GM19395 (cell line): Measurements from ENCODE around the gene WDR12.
"Not testable (repeated sequence)": the region's sequence is repeated elsewhere in the genome, so short reads cannot be mapped to it uniquely, and the experiment has no call there.

Source experiments
- ATAC-seq: cut with Tn5 transposase; IDR thresholded peaks from one replicate; pipeline ENCODE4 v1.9.1; 2021; ENCODE audit warnings: mild to moderate bottlenecking, moderate library complexity; ENCODE audit not compliant: unreplicated experiment

Gene WDR12

DNA sequence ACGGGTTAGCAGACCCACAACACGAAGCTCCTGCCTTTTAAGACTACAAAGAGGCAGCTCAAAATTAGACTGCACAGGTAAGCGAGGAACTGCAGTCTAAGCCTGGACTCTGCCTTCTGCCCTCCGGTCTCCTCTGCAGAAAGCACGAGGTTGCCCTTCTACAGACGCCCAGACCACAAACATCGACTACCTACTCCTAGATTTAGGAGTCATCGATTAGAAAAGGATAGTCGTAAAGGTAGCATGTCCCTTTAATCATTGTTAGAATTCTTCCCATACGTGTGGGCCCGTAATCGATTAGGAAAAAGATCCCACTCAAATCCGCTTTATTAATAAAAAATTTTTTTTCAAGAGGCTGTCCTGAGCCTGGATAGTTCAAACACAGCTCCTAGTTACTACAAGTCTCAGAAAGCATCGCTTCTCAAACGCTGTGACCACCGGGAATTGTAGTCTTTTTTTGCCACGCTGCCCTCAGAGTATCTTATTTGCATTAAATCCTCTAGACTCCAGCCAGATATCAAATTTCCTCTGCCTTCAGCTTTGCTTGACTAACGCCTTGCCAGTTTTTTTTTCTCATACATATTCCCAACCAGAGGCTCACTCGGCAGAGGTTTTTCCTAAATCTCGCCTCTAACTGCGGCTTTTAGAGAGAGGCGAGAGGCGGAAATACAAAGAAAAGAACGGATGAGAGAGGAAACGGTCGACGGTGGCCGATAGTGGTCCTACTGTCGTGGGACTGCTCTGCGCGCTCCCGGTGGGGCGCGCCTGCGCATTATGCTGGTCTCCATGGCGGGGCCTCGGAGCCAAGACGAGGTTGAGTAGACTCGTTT lies at the start of gene WDR12, which contains the start of gene CARF:
Gene WDR12 (minus strand): TSS at position 162 of the 830 bp plus-strand sequence. CDS start 197 bp downstream, outside the sequence.
Gene CARF (plus strand): TSS at position 764 of the 830 bp plus-strand sequence. CDS start 29,628 bp downstream, outside the sequence.
- peak; percentile 79 for ATAC-seq

DNA sequence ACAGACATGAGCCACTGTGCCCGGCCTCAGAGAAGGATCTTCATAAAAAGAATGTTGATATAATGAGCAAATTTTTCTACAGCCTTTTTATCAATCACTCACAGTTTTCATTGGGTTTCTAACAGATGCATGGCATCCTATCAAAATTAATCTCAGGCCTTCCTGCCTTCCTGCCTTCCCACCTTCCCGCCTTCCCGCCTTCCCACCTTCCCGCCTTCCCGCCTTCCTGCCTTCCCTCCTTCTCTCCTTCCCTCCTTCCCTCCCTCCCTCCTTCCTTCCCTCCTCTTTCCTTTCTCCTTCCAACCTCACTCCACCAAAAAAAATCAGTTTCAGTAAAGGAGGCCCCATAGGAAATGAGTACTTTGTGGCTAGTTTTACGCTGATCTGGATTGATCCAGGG lies 49.1 kb upstream of the WDR12 start:
- ATAC-seq = no peak

DNA sequence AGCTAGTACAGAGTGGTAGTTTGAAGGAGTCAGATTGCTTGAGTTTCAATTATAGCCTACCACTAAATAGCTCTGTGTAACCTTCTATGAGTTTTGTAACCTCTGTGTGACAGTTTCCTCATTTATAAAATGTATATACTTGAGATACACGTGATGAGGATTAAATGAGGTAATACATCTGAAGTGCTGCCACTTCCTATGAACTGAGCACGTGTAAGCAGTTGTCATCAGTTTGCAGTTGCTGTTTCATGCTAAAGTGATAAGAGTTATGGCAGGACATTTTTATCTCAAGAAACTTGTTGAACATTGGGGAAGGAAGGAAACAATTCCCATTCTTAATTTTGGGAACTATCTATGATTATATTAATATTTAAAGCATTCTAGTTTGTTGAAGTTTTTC lies 39.1 kb upstream of the WDR12 start:
- no peak for ATAC-seq

GRCh38 chr2:202949333-202949732 lies 37.9 kb upstream of the WDR12 start:
- ATAC-seq = not testable (repeated sequence)

- no peak for ATAC-seq
These were observed 34.0 kb upstream of the WDR12 start for GRCh38 chr2:202945497-202945896.

DNA sequence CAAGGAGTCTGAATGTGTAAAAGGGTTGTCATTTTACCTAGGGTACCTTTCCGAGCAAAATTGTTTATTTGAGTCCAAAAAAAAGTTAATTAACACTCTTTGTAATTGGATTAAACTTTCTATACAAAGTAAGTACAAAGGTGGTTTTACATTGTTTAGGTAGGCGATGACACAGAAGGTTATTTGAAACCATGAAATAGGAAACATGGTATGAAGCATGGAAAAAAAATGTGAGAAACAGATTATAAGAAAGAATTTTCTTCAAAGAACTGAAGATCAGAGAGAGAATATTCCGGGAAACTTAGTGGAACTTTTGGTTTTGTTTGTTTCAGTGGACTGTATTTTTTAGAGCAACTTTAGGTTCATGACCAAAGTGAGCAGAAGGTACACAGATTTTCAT lies 33.3 kb upstream of the WDR12 start:
- ATAC-seq = no peak

DNA sequence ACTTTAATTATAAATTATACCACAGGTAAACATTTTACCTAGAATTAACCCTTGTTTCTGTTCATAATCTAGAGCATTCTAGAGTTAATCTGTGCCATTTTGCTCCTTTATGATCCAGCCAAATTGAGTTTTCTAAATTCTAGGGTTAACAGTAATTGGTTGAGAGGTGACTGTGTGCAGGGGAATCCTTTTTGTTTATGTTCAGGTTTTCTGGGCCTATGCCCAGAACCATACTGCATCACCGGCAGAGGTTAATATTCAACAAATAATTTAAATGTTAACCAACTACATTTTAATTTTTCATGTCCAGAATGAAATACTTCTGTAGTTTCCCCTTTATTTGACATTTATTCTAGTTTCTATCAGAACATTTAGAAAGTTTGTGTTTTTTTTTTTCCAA lies 32.9 kb upstream of the WDR12 start:
- ATAC-seq = no peak

DNA sequence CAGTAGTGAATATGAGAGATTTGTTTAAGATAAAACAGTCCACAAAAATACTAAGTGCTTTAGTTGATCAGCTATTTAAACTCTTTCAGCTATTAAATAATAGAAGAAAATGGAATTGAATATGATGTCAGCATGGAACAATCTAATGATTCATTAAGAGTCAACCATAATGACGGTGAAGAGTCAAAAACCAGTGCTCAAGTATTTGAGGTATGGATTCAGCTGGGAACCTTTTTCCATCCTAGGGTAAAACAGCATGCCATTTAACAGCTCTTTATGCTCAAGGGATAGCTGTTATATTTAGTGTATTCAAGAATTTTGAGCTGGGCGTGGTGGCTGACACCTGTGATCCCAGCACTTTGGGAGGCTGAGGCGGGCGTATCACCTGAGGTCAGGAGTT lies 30.3 kb upstream of the WDR12 start:
- ATAC-seq = no peak

DNA sequence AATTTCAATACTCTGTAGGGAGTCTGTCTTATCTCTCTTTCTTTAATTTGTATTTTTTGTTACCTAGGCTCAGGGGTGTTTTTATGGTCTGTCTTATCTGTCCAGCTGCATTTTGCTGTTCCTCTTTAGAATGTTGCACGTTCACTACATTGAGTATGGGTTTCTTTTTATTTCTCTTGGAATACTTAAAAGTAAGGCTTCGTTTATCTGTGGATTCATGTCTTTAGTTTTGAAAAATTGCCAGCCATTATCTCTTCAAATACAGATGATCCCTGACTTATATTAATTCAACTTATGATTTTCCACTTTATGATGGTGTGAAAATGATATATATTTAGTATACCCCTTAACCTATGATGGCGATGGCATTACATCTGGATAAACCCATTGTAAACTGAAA lies 27.5 kb upstream of the WDR12 start:
- ATAC-seq = no peak

GRCh38 chr2:202934456-202934855 lies 23.0 kb upstream of the WDR12 start:
- no peak for ATAC-seq

- ATAC-seq = no peak
These were observed 22.5 kb upstream of the WDR12 start for GRCh38 chr2:202933958-202934357.

DNA sequence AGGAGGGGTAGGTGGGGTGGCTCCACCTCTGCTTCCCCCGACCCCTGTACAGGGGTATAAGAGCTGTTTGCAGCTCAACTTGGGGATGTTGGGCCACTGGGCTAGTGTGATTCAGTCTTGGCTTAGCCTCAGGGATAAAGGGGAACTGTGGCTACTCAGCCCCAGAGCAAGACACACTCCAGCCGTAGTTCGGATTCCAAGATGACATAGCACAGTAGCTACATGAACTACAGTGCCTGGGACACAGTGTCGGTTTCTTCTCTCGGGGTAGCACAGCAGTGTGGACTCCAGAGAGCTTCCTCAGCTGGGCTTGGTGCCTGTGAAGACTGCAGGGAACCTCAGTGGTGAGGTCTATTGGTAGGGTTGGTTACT lies 21.7 kb upstream of the WDR12 start:
- ATAC-seq = no peak

GRCh38 chr2:202932425-202933138 lies 21.1 kb upstream of the WDR12 start:
- ATAC-seq = no peak

GRCh38 chr2:202918860-202919259 lies 7.4 kb upstream of the WDR12 start:
- ATAC-seq = no peak

DNA sequence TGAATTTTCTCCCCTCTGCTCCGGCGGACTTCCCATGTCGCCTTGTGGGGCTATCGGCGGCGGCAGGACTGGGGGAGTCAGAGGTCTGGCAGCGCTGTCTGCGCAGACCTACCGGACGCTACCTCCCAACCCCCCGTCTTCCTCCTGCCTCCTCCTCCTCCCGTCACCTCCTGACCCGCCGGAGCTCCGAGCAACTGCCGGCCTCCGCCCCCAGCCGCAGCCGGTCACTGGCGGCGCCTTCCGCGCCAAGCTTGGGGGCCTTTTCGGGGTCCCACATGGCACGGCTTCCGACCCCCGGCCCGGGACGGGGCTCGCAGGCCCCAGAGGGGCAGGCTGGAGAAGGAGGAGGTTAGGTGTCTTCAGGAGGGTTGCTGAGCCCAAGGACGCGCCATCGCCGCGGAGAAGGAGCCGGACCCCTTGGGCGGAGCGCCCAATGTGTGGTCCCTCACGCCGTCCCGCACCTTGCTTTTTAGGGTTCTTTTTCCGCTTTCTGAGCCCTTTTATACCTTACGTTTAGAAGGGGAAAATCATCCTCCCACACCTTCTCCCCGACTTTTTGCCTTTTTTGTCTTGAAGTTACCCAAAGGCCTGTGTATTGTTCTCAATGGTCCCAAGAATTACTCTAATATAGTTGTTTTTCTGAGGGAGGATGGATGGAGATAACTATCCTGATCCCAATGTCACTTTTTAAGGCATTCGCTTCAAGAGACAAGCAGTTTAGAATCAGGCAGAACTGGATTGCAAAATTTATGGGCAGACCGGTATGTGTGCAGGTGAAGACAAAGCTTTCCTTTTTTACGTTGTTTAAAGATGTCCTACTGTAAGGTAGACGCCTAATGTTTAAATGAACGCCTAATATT lies 1.1 kb upstream of the WDR12 start:
- ATAC-seq = peak; percentile 63

DNA sequence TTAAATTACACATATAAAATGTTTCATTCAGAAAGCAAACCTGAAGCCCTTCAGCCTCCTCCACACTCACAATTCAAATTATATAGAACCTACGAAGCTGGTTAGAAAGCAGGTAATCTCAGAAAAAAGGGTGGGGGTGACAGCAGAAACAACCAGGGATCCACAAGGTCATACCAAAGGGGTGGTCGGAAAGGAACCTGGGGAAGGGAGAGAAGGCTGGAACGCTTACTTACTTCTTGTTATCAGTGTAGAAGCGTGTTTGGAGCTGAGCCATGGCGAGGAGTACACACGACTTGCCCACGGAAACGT lies 316 bp downstream of the WDR12 start:
- peak; percentile 13 for ATAC-seq

- ATAC-seq = no peak
These were observed 775 bp downstream of the WDR12 start for GRCh38 chr2:202910698-202911097.

- ATAC-seq = not testable (repeated sequence)
These were observed 1.2 kb downstream of the WDR12 start for GRCh38 chr2:202910250-202910649.

GRCh38 chr2:202909394-202910192 lies 1.9 kb downstream of the WDR12 start:
- no peak for ATAC-seq

GRCh38 chr2:202908186-202908585 lies 3.3 kb downstream of the WDR12 start:
- no peak for ATAC-seq

DNA sequence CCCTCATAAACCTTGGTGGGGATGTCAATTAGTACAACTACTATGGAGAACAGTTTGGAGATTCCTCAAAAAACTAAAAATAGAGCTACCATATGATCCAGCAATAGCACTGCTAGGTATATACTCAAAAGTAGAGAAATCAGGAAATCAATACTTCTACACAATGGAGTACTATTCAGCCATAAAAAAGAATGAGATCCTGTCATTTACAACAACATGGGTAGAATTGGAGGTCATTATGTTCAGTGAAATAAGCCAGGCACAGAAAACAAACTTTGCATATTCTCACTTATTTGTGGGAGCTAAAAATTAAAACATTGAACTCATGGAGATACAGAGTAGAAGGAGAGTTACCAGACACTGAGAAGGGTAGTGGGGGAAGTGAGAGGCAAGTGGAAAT lies 6.0 kb downstream of the WDR12 start:
- not testable (repeated sequence) for ATAC-seq
